NCI-H2227 (cell line): ENCODE results near the gene AGFG1.

Experiments
- DNase-seq: peaks from one replicate; lab custom pipeline; 2025; ENCODE audit not compliant: unreplicated experiment; lab: John Stamatoyannopoulos, UW

Gene AGFG1, protein sequence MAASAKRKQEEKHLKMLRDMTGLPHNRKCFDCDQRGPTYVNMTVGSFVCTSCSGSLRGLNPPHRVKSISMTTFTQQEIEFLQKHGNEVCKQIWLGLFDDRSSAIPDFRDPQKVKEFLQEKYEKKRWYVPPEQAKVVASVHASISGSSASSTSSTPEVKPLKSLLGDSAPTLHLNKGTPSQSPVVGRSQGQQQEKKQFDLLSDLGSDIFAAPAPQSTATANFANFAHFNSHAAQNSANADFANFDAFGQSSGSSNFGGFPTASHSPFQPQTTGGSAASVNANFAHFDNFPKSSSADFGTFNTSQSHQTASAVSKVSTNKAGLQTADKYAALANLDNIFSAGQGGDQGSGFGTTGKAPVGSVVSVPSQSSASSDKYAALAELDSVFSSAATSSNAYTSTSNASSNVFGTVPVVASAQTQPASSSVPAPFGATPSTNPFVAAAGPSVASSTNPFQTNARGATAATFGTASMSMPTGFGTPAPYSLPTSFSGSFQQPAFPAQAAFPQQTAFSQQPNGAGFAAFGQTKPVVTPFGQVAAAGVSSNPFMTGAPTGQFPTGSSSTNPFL

DNA sequence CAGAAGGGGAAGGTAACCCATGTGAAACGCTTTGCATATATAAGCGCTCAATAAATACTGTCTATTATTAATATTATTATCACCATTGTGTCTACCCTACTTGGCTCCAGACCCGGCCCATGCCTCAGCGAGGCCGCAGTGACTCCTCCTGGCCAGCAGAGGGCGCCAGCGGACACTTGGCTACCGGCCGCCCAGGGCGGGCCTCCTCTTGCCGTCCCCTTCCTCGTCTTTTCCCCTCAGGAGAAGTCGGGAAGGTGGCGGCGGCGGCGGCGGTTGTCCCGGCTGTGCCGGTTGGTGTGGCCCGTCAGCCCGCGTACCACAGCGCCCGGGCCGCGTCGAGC is at the start of gene AGFG1:
AGFG1 (plus strand) TSS at position 233 of the 341 bp plus-strand sequence. CDS start 266 bp downstream, outside the sequence.
- DNase-seq: peak; percentile 91

GRCh38 chr2:227423656-227424499 is 48.1 kb upstream of the AGFG1 start:
- peak; percentile 49 for DNase-seq

GRCh38 chr2:227428731-227429285 is 43.1 kb upstream of the AGFG1 start:
- DNase-seq: no peak

DNA sequence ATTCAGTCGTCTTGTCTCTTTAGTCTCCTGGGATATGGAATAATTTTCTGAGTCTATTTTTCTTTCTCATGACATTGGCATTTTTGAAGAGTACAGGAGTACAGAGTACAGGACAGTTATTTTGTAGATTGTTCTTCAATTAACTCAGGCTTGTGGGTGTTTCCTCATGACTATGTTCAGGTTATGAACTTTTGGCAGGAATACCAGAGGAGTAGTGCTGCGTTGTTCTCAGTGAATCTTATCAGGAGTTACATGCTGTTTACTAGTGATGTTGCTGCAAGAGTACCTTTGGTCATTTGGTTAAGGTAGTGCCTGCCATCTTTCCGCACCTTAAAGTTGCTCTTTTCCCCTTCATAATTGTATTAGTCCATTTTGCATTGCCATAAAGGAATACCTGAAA is 41.3 kb upstream of the AGFG1 start:
- no peak for DNase-seq

DNA sequence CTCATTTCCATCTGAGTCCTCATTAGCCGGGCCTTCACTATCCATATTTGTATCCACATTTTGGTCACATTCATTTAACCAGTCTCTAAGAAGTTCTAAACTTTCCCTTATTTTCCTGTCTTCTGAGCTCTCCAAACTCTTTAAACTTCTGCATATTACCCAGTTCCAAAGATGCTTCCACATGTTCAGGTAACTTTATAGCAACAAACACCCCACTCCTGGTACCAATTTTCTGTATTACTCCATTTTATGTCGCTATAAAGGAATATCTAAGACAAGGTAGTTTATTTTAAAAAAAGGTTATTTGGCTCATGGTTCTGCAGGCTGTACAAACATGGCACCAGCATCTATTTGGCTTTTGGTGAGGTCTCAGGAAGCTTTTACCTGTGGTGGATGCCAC is 38.8 kb upstream of the AGFG1 start:
- no peak for DNase-seq

- DNase-seq: no peak
Measured at GRCh38 chr2:227436436-227437174, 35.4 kb upstream of the AGFG1 start.

DNA sequence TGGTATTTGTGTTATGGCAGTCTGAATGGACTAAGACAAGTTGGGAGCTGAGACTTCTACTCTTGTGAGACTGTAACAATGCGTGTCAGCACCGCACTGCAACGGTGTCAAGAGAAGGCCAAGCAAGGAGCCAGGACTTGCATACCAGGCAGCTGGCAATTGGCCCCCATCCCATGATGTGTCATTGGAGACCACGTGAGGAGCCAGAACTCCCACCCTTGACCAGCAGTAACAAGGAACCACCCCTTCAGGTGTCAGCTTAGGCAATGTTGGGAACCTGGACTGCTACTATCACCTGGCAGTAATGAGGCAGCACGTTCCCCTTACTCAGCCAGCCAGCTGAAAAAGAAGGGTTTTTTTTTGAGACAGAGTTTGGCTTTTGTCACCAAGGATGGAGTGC is 32.7 kb upstream of the AGFG1 start:
- DNase-seq: no peak

DNA sequence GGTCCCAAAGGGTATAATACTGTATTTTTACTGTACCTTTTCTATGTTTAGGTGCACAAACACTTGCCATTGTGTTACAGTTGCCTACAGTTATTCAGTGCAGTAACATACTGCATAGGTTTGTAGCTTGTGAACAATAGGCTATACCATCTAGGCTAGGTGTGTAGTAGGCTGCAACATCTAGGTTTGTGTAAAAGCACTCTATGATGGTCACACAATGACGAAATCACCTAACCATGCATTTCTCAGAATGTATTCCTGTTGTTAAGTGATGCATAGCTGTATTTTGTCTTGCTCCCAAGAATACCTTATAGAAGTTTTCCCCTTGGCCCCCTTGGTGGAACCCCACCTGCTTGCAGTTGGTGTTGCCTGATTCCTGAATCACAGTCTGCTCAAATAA is 29.3 kb upstream of the AGFG1 start:
- no peak for DNase-seq

DNA sequence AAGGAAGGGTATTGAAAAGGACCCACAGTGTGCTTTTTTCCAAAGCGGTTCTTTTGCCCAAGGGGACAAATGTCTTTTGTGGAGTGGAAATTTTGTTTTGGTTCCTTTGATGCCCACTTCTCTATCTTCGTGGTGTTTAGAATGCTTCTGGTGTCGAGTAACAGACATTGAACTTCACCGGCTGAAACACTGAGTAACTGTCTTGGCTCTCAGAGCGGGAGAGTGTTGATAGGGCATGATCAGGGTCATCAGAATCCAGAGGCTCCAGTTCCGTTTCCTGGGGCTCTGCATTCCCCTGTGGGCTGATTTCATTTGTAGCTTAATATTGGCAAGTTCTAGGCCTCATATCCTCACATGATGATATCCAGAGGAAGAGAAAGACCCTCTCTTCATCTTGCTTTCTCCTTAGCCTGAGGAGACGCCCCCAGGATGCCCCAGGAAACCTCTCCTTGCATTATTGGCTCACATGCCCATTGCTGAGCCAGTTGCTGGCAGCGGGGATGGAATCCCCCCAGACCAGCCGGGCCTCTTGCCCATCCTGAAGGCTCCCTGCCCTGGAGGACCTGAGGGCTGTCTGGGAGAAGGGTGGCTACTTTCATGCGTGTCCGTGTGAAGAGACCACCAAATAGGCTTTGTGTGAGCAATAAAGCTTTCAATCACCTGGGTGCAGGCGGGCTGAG is 27.9 kb upstream of the AGFG1 start:
- no peak for DNase-seq

DNA sequence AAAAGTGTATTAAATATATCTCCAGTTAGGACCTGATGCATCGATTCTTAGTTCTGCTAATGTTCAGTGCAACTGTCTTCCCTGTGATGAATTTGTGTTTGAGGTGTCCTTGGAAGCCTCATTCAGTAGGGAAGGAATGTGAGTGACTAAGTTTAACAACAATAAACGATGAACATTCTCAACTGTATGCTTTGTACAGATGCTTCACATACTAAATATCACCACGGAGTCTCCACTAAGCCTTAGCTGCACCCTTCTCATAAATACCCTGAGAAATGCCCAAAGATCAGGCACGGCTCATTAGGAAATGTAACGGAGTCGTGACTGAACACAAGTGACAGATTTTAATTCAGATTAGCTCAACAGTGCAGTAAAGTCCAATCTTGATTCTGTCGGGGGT is 24.4 kb upstream of the AGFG1 start:
- no peak for DNase-seq

GRCh38 chr2:227450311-227450841 is 21.6 kb upstream of the AGFG1 start:
- no peak for DNase-seq

- DNase-seq: no peak
Measured at GRCh38 chr2:227450926-227451654, 20.9 kb upstream of the AGFG1 start.

GRCh38 chr2:227451655-227451992 is 20.3 kb upstream of the AGFG1 start:
- DNase-seq: no peak

- DNase-seq: no peak
Measured at GRCh38 chr2:227453810-227454209, 18.1 kb upstream of the AGFG1 start.

GRCh38 chr2:227454323-227454860 is 17.6 kb upstream of the AGFG1 start:
- no peak for DNase-seq

- no peak for DNase-seq
Measured at GRCh38 chr2:227455200-227455599, 16.8 kb upstream of the AGFG1 start.

DNA sequence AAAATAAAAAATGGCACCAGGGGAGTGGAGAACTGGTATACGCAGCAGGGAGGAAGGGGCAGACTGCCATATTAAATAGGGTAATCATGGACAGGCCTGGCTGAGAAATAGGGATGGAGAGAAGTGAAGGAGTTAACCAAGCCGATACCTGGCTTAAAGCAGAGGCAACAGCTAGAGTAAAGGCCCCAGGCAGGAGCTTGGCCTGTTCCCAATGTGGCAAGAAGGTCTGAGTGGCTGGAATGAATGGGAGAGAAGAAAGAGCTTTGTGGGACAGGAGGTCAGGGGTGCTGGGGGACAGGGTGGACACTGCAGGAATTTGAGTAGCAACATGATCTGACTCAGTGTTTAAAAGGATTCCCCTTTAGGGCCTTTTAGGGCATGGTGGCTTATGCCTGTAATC is 15.9 kb upstream of the AGFG1 start:
- no peak for DNase-seq

DNA sequence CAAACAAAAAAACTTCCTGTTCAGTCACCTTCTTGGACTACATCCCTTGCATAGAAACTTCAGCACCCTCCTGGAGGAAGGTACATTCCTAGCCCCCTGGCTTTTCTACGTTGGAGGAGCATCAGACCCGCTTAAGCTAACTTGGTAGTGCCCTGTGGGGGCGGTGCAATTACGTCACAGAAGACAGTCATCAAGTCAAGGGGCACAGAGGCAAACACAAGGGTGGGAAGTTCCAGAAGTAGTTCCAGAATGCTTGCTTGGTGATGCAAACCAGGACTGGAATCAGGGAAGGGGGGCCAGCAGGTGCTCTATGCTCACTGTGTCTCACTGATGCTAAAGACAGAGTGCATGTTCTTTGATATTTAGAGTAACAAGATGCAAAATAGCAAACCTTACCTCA is 15.2 kb upstream of the AGFG1 start:
- no peak for DNase-seq

- DNase-seq: no peak
Measured at GRCh38 chr2:227460070-227460485, 11.9 kb upstream of the AGFG1 start.
